HG03139 (cell line): ENCODE measurements around the gene MRPL47.
"Not testable (repeated sequence)": the region's sequence is repeated elsewhere in the genome, so short reads cannot be mapped to it uniquely, and the experiment has no call there.

ENCODE experiments used
- ATAC-seq: cut with Tn5 transposase; IDR thresholded peaks from one replicate; pipeline ENCODE4 v1.9.1; 2021; ENCODE audit not compliant: unreplicated experiment

The MRPL47 gene

DNA sequence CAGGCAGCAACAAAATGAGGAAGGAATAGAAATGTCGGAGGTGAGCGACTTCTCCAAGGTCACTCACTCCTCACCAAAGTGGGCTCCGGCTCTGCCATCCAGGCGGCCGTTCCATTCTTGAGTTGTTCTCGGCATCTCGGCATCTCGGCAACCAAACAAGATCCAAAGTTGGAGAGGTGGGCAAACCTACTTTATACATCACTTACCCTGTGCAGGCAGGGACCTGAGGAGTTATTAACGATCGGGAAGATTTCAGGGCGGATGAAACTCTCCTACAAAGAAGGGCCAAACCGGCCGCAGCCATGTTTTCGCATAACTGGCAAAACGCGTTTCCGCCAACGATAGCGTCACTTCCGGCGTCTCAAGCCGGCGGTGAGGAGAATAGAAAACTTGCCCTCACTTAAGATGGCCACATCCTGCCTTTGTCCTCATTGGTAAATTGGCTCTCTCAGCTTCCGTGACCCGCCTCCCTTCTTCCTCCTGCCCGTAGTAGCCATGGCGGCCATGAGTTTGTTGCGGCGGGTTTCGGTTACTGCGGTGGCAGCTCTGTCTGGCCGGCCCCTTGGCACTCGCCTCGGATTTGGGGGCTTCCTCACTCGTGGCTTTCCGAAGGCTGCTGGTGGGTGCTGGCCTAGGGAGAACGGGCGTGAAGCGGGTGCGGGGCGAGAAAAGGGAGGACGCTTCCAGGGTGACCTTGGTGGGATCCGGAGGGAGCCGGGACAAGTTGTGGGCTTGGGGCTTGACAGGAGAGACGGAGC is at the start of gene MRPL47, which contains the start of gene NDUFB5:
MRPL47 (minus strand) TSS at position 318 of the 758 bp plus-strand sequence; CDS start at position 304, 14 bp downstream.
NDUFB5 (plus strand) TSS at position 474 of the 758 bp plus-strand sequence; CDS start at position 496, 22 bp downstream.
- ATAC-seq = peak; percentile 97

DNA sequence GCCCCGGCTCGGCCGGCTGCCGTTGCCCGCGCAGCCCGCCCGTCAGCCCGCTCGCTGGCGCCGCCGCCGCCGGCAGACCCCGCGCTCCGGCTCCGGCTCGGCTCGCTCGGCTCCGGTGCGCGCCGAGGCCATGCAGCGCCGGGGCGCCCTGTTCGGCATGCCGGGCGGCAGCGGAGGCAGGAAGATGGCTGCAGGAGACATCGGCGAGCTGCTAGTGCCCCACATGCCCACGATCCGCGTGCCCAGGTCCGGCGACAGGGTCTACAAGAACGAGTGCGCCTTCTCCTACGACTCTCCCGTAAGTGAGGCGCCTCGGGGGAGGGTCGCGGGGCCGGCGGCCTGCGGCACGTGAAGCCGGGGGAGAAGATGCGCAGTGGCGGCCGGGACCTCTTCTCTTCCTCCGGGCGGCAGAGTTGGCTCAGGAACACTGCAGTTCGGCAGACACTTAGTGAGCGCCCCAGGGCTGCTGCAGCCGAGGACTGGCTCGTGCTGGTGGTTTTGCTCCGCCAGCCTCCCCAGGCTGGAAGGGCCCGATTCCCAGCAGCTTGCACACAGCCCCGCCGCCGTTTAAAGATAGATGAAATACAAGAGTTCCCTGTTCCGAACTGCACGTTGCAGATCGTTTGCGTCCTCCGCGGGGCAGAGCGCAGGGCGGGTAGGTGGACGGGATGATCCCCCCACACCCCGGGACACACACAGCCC is 48.8 kb upstream of the MRPL47 start:
- peak; percentile 52 for ATAC-seq

DNA sequence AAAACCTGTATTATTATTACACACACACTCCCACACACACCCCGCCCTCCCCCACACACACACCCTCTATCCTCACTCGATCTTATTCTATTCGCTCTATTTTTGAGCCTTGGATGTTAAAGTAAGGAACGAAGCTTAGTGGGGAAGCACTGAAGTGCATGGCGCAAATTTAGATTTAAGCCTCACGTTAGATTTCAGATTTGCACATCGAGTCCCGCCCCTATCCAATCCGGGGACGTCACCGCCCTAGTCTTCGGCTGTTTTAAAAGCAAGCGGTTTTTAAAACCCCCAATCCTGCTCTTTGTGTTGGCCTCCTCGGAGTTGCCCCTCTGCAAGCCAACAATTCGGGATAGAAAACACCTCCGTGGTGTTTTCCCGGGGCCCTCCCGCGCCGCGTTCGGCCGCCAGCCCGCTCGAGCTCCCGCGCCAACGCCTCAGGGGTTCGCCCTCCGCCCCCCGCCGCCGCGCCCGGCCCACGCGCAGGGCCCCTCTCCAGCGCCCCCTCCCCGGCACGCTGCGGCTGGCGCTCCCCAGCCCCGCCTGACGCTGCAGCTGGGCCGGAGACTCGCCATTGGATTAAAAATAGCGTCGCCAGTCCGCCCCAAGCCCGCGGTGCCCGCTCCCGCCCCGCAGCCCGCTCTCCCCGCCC is 48.1 kb upstream of the MRPL47 start, which contains the start of gene USP13:
USP13 (plus strand) TSS at position 594 of the 649 bp plus-strand sequence. CDS start 186 bp downstream, outside the sequence.
- peak; percentile 67 for ATAC-seq

DNA sequence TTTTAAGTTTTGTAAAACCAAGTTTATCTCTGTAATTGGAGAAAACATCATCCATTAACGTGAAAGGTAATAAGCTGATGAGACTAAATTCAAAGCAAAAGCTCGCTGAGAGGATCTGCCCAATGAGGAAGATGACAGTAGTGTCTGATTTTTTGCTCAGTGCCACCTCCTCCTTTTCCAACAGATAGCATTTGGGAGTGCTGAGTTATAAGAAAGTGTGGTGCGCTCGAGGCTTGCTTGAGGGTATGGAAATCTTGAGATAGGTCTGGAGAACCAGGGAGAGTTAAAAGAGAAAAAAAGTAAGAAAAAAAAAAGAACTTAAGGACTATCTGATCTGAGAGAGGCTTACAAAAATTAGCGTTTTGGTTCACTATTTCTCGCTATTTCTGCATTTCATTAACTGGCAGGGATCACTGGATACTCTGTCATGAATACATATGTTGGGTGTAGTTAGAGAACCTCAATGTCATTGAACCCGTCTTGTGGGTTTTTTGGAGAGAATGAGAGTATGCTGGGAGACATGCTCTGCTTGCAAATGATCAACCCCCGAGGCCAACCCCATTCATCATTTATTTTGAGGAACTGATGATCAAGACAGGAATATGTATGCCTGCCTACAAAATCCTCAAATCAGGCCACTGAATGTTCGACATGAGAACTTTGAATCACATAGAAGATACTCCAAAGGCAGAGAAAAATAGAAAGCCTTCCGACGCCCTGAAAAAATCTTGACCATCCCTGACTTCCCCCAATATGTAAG is 47.4 kb upstream of the MRPL47 start:
- no peak for ATAC-seq

DNA sequence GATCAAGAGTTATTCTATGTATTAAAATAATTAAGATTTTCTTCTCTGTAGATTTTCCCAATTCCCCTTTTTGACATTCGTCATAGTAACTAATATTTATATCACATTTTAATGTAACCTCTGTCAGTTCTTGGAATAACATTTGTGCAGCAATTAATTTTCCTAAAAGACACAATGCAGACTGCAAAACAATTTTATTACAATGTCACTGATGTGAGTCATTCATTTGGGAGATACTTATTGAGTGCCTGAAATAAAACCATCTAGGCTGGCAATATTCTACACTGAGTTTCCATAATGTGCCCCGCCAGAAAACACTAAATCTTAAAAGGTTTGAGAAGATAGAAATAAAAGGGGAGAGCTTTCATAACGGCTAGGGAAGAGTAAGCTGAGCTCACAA is 41.7 kb upstream of the MRPL47 start:
- no peak for ATAC-seq

DNA sequence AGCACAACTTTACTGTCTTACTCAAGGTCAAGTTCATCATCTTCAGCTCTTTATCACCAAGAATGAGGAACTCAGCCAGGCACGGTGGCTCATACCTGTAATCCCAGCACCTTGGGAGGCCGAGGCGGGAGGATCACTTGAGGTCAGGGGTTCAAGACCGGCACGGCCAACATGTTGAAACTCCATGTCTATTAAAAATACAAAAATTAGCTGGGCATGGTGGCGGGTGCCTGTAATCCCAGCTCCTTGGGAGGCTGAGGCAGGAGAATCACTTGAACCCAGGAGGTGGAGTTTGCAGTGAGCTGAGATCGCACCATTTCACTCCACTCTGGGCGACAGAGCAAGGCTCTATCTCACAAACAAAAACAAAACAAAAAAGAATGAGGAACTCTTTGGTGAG is 39.4 kb upstream of the MRPL47 start:
- not testable (repeated sequence) for ATAC-seq

DNA sequence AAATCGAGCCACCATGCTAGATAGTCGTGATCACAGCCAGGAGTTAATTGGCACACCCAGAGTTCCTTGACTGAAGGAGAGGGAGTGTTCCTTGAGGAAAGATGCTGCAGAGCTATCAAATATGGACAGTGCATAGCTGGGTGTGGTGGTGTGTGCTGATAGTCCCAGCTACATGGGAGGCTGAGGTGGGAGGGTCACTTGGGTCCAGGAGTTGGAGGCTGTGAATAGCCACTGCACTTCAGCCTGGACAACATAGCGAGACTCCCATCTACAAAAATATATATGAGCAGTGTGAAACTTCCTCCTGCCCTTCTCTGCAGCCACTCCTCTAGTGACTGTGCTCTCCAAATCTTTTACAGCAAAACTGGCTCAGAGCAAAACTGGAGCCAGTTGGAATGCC is 38.4 kb upstream of the MRPL47 start:
- ATAC-seq = no peak

DNA sequence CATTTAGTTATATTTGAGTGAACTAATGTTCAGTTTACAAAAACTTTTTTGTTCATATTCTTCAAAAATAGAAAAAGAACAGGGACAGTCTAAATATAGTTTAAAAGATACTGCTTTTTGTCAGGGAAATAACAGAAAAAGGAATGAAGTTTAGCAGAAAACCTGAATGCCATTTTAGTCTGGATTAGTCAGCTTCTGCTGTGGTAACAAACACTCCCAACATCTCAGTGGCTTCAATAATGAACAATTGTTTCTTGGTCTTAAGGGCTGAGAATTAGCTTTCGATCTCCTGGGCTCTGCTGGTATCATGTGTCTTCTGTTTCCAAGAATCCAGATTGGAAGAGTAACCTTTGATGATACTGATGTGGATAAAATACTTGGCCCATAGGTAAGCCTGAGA is 36.0 kb upstream of the MRPL47 start:
- ATAC-seq = no peak

DNA sequence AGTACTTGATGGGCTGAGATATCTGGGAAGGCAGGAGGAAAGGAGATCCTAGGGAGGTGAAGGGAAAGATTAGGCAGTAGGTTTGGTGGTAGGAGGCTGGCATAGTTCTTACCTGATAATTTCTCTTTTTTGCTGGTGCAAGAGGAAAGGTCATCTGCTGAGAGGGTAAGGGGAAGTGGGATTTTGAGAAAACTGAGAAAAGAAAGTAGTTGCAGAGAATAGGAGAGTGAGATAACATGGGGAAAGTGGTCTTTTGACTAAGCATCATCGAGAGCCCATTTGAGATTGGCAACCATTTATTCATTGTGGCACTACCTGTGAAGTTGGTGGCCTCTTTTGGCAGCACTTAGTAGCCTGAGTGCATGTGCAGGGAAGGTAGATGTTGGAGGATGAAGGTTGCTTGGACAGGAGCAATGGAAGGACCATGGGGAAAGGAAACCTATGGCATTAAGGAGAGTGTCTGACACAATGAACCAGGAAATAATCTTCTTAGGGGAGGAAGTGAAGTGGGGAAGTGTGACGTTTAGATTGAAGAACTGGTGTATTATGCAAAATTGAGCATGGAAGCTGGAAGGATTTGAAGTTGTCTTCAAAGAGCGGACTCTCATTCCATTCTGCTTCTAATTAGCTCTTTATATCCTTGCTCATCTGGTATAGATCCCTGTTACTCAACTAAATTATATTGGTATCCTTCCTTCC is 26.5 kb upstream of the MRPL47 start:
- no peak for ATAC-seq

DNA sequence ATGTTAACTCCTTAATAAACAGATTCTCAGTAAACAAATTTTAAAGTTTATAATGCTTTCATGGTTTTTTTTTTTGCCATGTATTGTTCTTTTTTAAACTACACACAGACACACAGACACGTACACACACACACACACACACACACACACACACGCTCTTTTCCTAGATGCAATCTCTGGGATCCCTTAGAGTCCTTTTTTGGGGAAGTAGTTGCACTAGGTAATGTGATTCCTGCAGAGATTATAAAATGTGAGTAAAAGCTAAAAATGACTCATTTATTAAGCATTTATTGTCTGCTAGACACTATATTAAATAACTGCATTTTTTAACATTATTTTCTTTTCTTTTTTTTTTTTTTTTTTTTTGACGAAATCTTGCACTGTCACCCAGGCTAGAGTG is 20.0 kb upstream of the MRPL47 start:
- ATAC-seq = no peak

DNA sequence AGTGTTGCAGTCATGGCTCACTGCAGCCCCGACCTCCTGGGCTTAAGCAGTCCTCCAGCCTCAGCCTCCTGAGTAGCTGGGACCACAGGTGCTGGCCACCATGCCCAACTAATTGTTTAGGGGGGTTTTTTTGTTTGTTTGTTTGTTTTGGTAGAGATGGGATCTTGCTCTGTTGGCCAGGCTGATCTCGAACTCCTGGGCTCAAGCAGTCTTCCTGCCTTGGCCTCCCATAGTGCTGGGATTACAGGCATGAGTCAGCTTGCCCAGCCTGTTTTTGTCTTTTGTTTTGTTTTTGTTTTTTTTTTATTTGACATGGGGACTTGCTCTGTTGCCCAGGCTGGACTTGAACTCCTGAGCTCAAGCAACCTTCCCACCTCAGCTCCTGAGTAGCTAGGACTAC is 17.6 kb upstream of the MRPL47 start:
- no peak for ATAC-seq

DNA sequence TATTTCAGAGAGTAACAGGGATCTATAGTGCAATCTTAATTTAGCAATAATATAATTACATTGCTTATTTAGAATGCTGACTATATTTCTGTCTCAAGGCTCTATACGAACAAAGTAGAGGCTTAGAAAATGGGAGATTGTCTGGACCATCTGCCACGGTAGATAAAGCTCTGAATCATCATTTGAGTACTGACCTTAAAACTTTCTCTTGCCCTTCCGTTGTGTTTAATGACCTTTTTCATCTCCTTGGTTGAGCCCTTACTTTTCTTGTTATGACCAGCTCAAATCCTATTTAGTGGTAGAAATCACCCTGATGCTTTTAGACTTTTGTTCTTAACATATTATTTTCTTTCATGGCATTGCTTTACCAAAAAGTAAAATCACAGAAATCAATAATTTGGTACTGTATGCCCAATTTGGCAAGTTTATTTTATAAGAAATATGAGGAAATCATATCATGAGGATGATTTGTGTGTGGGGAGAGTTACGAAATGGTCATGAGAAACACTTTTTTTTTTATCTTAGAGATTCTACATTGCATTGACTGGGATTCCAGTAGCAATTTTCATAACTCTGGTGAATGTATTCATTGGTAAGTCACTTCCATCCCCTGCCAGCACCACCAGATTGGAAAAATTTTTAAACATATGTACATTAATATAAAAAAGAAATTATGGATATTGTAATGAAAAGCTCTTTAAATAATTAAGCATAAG is 11.2 kb upstream of the MRPL47 start:
- ATAC-seq = no peak

DNA sequence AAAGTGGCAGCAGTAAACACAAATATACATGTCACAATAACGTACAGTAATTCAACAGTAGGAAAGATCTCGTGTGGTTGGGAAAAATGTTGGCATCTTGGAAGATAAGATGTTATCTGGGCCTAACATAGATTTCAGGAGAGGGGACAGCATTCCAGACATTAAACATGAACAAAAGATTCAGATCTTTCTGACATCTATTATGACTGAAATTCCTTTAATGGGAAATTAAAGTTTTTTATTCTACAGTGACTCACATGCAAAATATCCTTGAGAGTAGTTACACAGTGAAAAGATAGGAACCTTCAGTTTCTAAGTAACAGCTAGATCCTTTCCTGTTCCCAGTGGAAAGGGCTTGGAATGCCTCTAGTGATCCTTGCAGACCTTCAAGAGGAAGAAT is 9.4 kb upstream of the MRPL47 start:
- ATAC-seq = no peak

DNA sequence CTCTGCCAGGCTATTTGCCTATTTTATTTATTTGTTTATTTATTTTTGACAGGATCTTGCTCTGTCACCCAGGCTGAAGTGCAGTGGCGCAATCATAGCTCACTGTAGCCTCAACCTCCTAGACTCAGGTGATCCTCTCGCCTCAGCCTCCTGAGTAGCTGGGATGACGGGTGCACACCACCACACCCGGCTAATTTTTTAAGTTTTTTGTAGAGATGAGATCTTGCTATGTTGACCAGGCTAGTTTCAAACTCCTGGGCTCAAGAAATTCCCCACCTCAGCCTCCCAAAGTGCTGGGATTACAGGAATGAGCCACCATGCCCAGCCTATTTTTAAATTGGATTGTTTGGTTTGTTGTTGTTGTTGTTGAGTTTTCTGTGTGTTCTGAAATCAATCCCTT is 5.6 kb upstream of the MRPL47 start:
- ATAC-seq = no peak

DNA sequence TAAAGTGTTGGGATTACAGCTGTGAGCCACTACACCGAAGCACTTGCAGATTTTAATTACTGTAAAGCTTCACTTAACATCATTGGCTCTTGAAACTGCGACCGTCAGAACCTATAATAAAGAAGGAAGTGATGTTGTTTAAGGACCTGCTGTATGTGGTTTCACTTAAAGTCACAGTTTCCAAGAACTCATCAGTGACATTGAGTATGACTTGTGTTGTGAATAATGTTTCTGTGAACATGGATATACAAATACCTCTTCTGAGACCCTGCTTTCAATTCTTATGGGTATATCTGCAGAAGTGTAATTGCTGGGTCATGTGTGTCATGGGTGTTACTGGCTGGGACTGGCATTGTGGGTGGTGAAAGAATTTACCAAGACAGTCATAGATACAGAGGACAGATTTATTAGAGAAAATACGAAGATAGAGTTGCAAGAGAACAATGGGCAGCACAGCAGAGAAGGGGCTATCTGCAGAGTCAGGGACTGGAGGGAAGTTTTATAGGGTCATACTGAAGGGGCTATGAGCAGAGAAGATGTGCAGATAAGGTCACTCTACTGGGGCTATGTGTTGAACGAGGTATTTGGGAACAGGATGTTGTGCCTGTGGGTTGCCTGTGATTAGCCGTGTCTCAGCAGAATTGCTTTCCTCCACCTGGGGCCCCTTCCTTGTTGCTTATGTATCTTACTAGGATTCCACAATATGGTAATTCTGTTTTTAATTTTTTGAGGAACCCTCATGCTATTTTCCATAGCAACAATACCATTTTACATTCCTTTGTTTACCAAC is 4.7 kb upstream of the MRPL47 start:
- ATAC-seq = peak; percentile 37

DNA sequence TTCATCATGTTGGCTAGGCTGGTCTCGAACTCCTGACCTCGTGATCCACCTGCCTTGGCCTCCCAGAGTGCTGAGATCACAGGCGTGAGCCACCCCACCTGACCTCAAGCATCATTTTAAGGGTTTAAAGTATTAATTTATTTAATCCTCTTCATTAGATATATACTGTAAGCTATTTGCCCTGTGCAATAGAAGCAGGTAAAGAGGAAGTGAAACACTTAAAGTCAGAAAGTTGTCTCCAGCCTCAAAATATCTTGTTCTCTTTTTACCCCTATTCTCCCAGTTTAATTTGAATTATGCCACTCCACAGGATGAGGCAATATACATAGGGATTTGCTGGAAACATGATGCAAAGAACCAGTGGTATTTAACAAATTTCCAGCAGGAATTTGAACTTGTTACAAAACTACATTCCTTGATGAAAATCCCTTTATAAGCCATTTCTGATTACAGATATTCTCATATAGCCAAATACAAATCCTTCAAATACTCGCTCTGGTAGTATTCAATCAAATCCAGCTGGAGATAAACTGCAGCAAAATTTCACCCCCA is 2.2 kb upstream of the MRPL47 start:
- no peak for ATAC-seq

DNA sequence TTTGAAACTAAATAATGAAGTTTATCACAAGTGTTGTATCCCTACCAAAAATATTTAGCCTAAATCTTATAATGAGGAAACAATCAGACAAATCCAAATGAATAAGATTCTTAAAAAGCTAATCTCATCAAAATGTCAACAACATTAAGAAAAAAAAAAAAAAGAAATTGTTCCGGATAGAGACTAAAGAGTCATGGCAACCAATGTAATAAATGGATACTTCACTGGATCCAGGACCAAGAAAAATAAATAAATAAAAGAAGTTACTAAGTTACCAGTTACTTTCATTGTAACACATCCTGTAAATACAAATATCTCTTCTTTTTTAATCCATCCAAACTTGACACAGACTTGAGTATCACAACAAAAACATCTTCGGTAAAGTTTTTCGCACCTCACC is 607 bp downstream of the MRPL47 start:
- ATAC-seq = no peak

DNA sequence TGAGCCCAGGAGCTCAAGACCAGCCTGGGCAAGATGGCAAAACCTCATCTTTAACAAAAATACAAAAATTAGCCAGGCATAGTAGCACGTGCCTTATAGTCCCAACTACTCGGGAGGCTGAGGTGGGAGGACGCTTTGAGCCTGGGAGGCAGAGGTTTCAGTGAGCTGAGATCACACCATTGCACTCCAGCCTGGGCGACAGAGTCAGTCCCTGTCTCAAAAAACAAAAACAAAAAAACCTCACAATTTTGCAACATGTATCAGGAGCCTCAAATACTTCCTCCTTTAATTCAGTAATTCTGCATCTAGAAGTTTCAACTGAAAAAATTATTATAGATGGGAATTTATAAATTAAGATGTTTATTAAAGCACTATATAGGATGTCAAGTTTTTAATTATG is 1.1 kb downstream of the MRPL47 start:
- ATAC-seq = no peak

DNA sequence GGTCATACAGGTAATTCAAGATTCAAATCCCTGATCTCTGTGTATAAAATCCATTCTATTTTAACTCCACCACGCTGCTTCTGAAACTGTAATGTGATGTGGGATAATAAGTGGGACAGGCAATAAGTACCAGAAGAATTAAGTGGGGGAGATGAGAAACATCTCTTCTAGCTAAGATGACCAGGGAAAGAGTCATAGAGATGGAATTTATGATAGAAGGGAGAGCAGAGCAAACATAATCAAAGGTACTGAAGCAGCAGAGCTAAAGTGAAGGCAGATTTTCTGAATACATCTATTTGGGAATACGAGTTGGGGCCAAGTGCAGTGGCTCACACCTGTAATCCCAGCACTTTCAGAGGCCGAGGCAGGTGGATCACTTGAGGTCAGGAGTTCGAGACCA is 4.9 kb downstream of the MRPL47 start:
- no peak for ATAC-seq
